ENCODE measurements around the gene KLF15. TPM values are rescaled to one million over a fixed set of nuclear protein-coding genes. Genes with fewer than 3 reads are reported as not detected.
A peak's percentile ranks its signal among the peaks of the same experiment; 100 is the strongest.

Gene KLF15
- total RNA-seq, 1 donor from 2014 or later: 3.3 TPM

- H3K27me3 ChIP-seq: peaks cover 7% of the 10 kb centered on the region
- H3F3A ChIP-seq (ENCODE audit: low read depth): peaks cover 30% of the 10 kb centered on the region
Observed at GRCh38 chr3:126353694-126354321, 3.4 kb downstream of the KLF15 start.

GRCh38 chr3:126352476-126353454 lies 4.4 kb downstream of the KLF15 start:
- Histone ChIP-seq H3K27me3 (no peaks in the 10 kb centered on the region), H3K79me2 (ENCODE audit: low read depth) (peaks cover 6% of the 10 kb centered on the region), H3K9ac (no peak overlapping the region), H2AFZ (replicated peaks) (no peak overlapping the region), H3K36me3 (no peaks in the 10 kb centered on the region), H3K9me3 (ENCODE audit: low read depth) (no peaks in the 10 kb centered on the region), H3F3A (ENCODE audit: low read depth) (peaks cover 20% of the 10 kb centered on the region), H3K4me1 (peaks cover 13% of the 10 kb centered on the region), H4K20me1 (ENCODE audit: low read depth) (peaks cover 17% of the 10 kb centered on the region), H3K4me3 (no peak overlapping the region), H3K4me2 (no peak overlapping the region), H3K27ac (no peak overlapping the region)
- Mint-ChIP-seq H3K27ac (peak overlapping the region; percentile 33), H3K4me1 (peaks cover 26% of the 10 kb centered on the region), H3K4me3 (no peak overlapping the region), H3K27me3 (ENCODE audit: insufficient read depth, low read depth) (peaks cover 6% of the 10 kb centered on the region), H3K36me3 (no peaks in the 10 kb centered on the region), H3K9me3 (no peaks in the 10 kb centered on the region)
- TF ChIP-seq, protein P1, sequence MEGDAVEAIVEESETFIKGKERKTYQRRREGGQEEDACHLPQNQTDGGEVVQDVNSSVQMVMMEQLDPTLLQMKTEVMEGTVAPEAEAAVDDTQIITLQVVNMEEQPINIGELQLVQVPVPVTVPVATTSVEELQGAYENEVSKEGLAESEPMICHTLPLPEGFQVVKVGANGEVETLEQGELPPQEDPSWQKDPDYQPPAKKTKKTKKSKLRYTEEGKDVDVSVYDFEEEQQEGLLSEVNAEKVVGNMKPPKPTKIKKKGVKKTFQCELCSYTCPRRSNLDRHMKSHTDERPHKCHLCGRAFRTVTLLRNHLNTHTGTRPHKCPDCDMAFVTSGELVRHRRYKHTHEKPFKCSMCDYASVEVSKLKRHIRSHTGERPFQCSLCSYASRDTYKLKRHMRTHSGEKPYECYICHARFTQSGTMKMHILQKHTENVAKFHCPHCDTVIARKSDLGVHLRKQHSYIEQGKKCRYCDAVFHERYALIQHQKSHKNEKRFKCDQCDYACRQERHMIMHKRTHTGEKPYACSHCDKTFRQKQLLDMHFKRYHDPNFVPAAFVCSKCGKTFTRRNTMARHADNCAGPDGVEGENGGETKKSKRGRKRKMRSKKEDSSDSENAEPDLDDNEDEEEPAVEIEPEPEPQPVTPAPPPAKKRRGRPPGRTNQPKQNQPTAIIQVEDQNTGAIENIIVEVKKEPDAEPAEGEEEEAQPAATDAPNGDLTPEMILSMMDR (IDR thresholded peaks at IDR 0.05): no peak
- TF ChIP-seq EZH2phosphoT487 (IDR thresholded peaks at IDR 0.05) (no peak), EZH2 (IDR thresholded peaks at IDR 0.05) (no peak)
- DNase-seq (ENCODE audit: low spot score): no peak

More at GRCh38 chr3:126353694-126354321, 3.4 kb downstream of the KLF15 start:
- H3K27ac ChIP-seq: no peak overlapping the region
- H2AFZ ChIP-seq (replicated peaks): no peak overlapping the region
- no peak overlapping the region for H3K4me3 ChIP-seq
- H3K9ac ChIP-seq: no peak overlapping the region
- peaks cover 13% of the 10 kb centered on the region for H4K20me1 ChIP-seq (ENCODE audit: low read depth)
- Mint-ChIP-seq H3K4me1 (peaks cover 35% of the 10 kb centered on the region), H3K27ac (no peak overlapping the region), H3K4me3 (no peak overlapping the region), H3K27me3 (ENCODE audit: insufficient read depth, low read depth) (peaks cover 11% of the 10 kb centered on the region), H3K36me3 (no peaks in the 10 kb centered on the region), H3K9me3 (no peaks in the 10 kb centered on the region)
- peaks cover 19% of the 10 kb centered on the region for H3K4me1 ChIP-seq
- DNase-seq (ENCODE audit: low spot score): no peak
- no peaks in the 10 kb centered on the region for H3K36me3 ChIP-seq
- no peaks in the 10 kb centered on the region for H3K9me3 ChIP-seq (ENCODE audit: low read depth)
- peaks cover 6% of the 10 kb centered on the region for H3K79me2 ChIP-seq (ENCODE audit: low read depth)
- H3K4me2 ChIP-seq: no peak overlapping the region
- TF ChIP-seq EZH2 (IDR thresholded peaks at IDR 0.05) (no peak), EZH2phosphoT487 (IDR thresholded peaks at IDR 0.05) (no peak)
- TF ChIP-seq, protein P1 (IDR thresholded peaks at IDR 0.05): no peak

DNA sequence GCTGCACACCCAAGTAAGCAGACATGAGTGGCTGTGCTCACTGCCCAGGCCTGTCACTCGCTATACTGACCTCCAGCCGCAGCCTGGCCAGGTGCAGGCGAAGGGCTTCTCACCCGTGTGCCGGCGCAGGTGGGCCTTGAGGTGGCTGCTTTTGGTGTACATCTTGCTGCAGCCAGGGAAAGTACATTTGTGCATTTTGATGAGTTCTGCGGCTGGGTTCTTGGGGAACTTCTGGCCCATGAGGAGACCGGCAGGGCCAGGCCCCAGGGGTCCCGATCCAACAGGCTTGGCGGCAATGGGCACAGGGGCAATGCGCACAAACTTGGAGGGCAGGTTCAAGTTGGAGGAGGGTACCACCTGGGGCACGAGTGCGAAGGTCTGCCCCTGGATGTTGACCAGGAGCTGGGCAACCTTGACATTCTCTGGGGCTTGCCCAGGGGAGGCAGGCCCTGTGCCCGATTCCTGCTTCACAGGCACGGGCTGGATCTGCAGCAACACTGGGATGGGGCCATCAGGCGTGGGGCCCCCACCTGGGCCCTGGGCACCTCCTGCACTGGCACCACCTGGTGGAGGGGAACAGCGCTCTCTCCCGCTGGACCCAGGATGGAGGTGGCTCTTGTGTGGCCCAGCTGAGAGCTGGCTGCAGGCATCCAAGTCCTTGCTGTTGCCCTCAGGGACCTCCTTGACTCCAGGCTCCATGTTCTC lies 5.3 kb downstream of the KLF15 start:
- no peak overlapping the region for H3K4me3 ChIP-seq
- TF ChIP-seq, protein P1 (IDR thresholded peaks at IDR 0.05): no peak
- TF ChIP-seq EZH2phosphoT487 (IDR thresholded peaks at IDR 0.05) (no peak), EZH2 (IDR thresholded peaks at IDR 0.05) (no peak)
- peaks cover 6% of the 10 kb centered on the region for H3K79me2 ChIP-seq (ENCODE audit: low read depth)
- H3K9ac ChIP-seq: no peak overlapping the region
- DNase-seq (ENCODE audit: low spot score): no peak
- no peak overlapping the region for H3K27ac ChIP-seq
- Mint-ChIP-seq H3K27me3 (ENCODE audit: insufficient read depth, low read depth) (peaks cover 6% of the 10 kb centered on the region), H3K36me3 (no peaks in the 10 kb centered on the region), H3K9me3 (no peaks in the 10 kb centered on the region), H3K4me3 (no peak overlapping the region), H3K4me1 (peaks cover 26% of the 10 kb centered on the region), H3K27ac (no peak overlapping the region)
- H3K36me3 ChIP-seq: no peaks in the 10 kb centered on the region
- no peak overlapping the region for H3K4me2 ChIP-seq
- no peaks in the 10 kb centered on the region for H3K27me3 ChIP-seq
- peaks cover 13% of the 10 kb centered on the region for H3K4me1 ChIP-seq
- no peak overlapping the region for H2AFZ ChIP-seq (replicated peaks)
- H3K9me3 ChIP-seq (ENCODE audit: low read depth): no peaks in the 10 kb centered on the region
- H4K20me1 ChIP-seq (ENCODE audit: low read depth): peaks cover 17% of the 10 kb centered on the region
- peaks cover 16% of the 10 kb centered on the region for H3F3A ChIP-seq (ENCODE audit: low read depth)

Data from neural progenitor cell (in vitro differentiated cells).